ENCODE results near the gene FARP1. TPM values are rescaled to one million over a fixed set of nuclear protein-coding genes. Genes with fewer than 3 reads are reported as not detected.

FARP1 gene
- total and polyA plus RNA-seq, 10 of the 15 experiments (the other 5 are each of a cell fraction or from before 2014, with no cell fraction given) = 0.17 to 6.9 (median 0.68) TPM

- H3K79me2 ChIP-seq (ENCODE audit: control insufficient read depth, insufficient read depth, low read length) = no peaks in the 10 kb centered on the region
- TF ChIP-seq ATF2 (IDR thresholded peaks at IDR 0.05; ENCODE audit: low read length) = no peak
- no peak for TF ChIP-seq YBX1 (IDR thresholded peaks at IDR 0.05)
- no peak for TF ChIP-seq POLR2AphosphoS5 (IDR thresholded peaks at IDR 0.05; ENCODE audit: low read length)
- no peak for TF ChIP-seq RB1 (IDR thresholded peaks at IDR 0.05; ENCODE audit: borderline replicate concordance)
- TF ChIP-seq NFYA (IDR thresholded peaks at IDR 0.05; ENCODE audit: borderline replicate concordance, low read depth, low read length) = no peak
- TF ChIP-seq CEBPB (IDR thresholded peaks at IDR 0.05; ENCODE audit: borderline replicate concordance in 1 of 2, low read depth in 2 of 2, low read length in 2 of 2) = no peak
- TF ChIP-seq IRF5 (IDR thresholded peaks at IDR 0.05; ENCODE audit: borderline replicate concordance) = no peak
- no peak for TF ChIP-seq MTA3 (IDR thresholded peaks at IDR 0.05; ENCODE audit: borderline replicate concordance, low read length)
- TF ChIP-seq E2F4 (IDR thresholded peaks at IDR 0.05; ENCODE audit: low read depth, low read length) = no peak
- no peak for TF ChIP-seq SMARCA5 (IDR thresholded peaks at IDR 0.05)
- TF ChIP-seq RELB (IDR thresholded peaks at IDR 0.05; ENCODE audit: low read depth) = no peak
- no peak for TF ChIP-seq ZBTB4 (CRISPR knock-in tag; IDR thresholded peaks at IDR 0.05)
- no peak for TF ChIP-seq MAX (IDR thresholded peaks at IDR 0.05; ENCODE audit: low read depth, low read length)
- BruUV-seq (replicated peaks) = no TSS peak
- FAIRE-seq = no peak
- peak; percentile 28; the same call in 1 of the 3 replicates for ATAC-seq
- ChIA-PET POLR2A (interaction anchor here (0.6 to 1.0 kb wide), 3 partner anchors 12 to 402 kb away, joined by 3 to 6 read pairs (median 5); no protein-coding TSS in a partner anchor), CTCF (interaction anchor here (0.7 to 1.6 kb wide), 3 partner anchors 8 to 69 kb away, joined by 3 to 4 read pairs (median 3); no protein-coding TSS in a partner anchor), RAD21 (ENCODE audit: unreplicated experiment) (interaction anchor here (1.5 to 1.6 kb wide), 2 partner anchors 12 to 25 kb away, joined by 3 to 7 read pairs; no protein-coding TSS in a partner anchor), SMC1A (ENCODE audit: uncharacterized antibody, unreplicated experiment) (interaction anchor here (0.9 to 2.2 kb wide), 7 partner anchors 9 to 112 kb away, joined by 3 to 18 read pairs (median 3); no protein-coding TSS in a partner anchor)
- H3K27ac ChIP-seq (ENCODE audit: control insufficient read depth, insufficient read depth) = no peak overlapping the region
- DNase-seq (ENCODE audit: low read depth, low spot score) = no peak
- no peaks in the 10 kb centered on the region for H3K27me3 ChIP-seq (replicated peaks in 1 of 2; ENCODE audit: control insufficient read depth in 2 of 2, insufficient read depth in 2 of 2, low read length in 1 of 2)
- H3K36me3 ChIP-seq (ENCODE audit: control insufficient read depth in 2 of 2, insufficient read depth in 2 of 2, low read length in 1 of 2) = no peaks in the 10 kb centered on the region
- H3K9ac ChIP-seq (ENCODE audit: control insufficient read depth, insufficient read depth, low read length) = no peak overlapping the region
- intact Hi-C loops (cut with micrococcal nuclease; ENCODE audit: unreplicated experiment) = no loop called here
- no peak overlapping the region for H2AFZ ChIP-seq (ENCODE audit: control insufficient read depth, low read depth, low read length)
- no peak overlapping the region for H3K4me3 ChIP-seq
- H4K20me1 ChIP-seq (ENCODE audit: control insufficient read depth, insufficient read depth) = no peaks in the 10 kb centered on the region
- 27% methylated on average over 4 of the region's 4 CpGs for WGBS (ENCODE audit: insufficient coverage, insufficient replicate concordance, low lambda C conversion rate, missing lambda C conversion rate)
- no peak overlapping the region for H3K4me2 ChIP-seq (ENCODE audit: control insufficient read depth, insufficient read depth)
- no peaks in the 10 kb centered on the region for H3K4me1 ChIP-seq (ENCODE audit: control insufficient read depth, insufficient read depth, low read length)
- in situ Hi-C loops (cut with MboI) = no loop called here
- H3K9me3 ChIP-seq (replicated peaks; ENCODE audit: control insufficient read depth, insufficient read depth, low read length) = no peaks in the 10 kb centered on the region
These were observed 47.1 kb downstream of the FARP1 start for GRCh38 chr13:98189841-98190505.
